ENCODE data around the gene CD79A. TPM values are rescaled to one million over a fixed set of nuclear protein-coding genes. Genes with fewer than 3 reads are reported as not detected.

CD79A gene
- total RNA-seq, 4 donors from 2014 or later, result 0.40 to 0.99 TPM; not detected in 2

GRCh38 chr19:41923045-41923788 lies 46.1 kb downstream of the CD79A start:
- no peak overlapping the region for H3K4me3 ChIP-seq
- WGBS, 2 donors (ENCODE audit: low coverage in 1 of 2), result 29 to 36% methylated on average over 1 to 2 of the region's 6 CpGs
- peaks cover 100% of the 10 kb centered on the region for H3K27me3 ChIP-seq
- peaks cover 0 to 8% (median 6%) of the 10 kb centered on the region in 3 donors for H3K4me1 ChIP-seq
- ATAC-seq, result no peak
- H3K9me3 ChIP-seq, result no peaks in the 10 kb centered on the region
- H3K27ac ChIP-seq, result no peak overlapping the region
- no peaks in the 10 kb centered on the region for H3K36me3 ChIP-seq
- TF ChIP-seq POLR2A (IDR thresholded peaks at IDR 0.05) (no peak), CTCF (IDR thresholded peaks at IDR 0.05) (no peak), POLR2AphosphoS5 (IDR thresholded peaks at IDR 0.05) (no peak), EP300 (IDR thresholded peaks at IDR 0.05) (no peak)

DNA sequence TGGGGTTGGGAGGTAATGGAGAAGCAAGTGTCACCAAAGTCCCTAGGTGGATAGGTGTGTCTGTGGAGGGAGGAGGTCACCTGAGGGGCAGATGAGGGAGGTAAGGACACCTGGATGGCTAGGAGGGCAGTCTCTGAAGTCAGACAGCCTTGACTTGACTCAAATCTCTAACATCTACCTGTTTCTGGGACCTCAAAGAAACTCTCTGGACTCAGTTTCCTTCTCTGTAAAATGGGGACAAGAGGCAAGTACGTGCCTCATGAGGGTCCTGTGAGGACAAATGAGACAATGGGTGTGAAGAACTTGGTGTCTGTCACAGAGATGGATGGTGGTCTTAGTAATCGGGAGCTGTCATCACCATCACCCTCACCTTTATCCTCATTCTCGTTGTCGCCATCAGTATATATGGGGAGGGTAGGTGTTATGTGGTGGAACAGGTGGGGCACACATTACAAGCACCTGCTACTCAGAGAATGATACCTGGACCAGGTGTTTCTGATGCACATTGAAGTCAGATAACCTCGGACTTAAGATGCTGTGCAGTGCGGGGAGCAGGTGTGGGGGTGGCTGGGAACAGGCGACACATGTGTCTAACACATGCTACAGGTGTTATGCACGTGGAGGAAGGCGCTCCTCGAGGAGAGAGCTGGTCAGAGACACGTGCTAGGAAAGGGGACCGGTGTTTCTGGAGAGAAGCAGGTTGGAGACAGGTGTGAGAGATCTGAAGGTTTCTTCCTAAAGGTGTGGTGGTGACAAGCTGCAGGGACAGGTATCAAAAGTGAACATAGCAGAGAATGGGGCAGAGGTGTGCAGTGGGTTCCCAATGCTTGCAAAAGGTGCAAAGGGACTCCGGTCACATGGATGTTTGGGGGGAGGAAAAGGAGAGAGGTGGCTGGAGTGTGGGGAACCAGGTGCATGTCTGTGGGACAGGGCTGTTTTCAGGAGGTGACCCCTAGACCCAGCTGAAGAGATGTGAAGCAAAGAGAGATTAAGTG lies 47.4 kb downstream of the CD79A start:
- 25 to 32% methylated on average over 12 of the region's 13 CpGs for whole genome bisulfite sequencing, 2 donors (ENCODE audit: low coverage in 1 of 2)
- H3K27me3 ChIP-seq, result peaks cover 100% of the 10 kb centered on the region
- no peak overlapping the region for H3K4me3 ChIP-seq
- H3K9me3 ChIP-seq, result no peaks in the 10 kb centered on the region
- ATAC-seq, result no peak
- no peak overlapping the region for H3K27ac ChIP-seq
- H3K36me3 ChIP-seq, result no peaks in the 10 kb centered on the region
- no peak for TF ChIP-seq POLR2A (IDR thresholded peaks at IDR 0.05)
- no peak for TF ChIP-seq POLR2AphosphoS5 (IDR thresholded peaks at IDR 0.05)
- TF ChIP-seq EP300 (IDR thresholded peaks at IDR 0.05), result no peak
- no peak for TF ChIP-seq CTCF (IDR thresholded peaks at IDR 0.05)
- peaks cover 0 to 20% (median 13%) of the 10 kb centered on the region in 3 donors for H3K4me1 ChIP-seq

GRCh38 chr19:41925208-41926003 lies 48.3 kb downstream of the CD79A start:
- Histone ChIP-seq H3K27ac (no peak overlapping the region), H3K9me3 (no peaks in the 10 kb centered on the region), H3K4me3 (no peak overlapping the region), H3K4me1 (peaks cover 0 to 20% (median 13%) of the 10 kb centered on the region in 3 donors), H3K36me3 (no peaks in the 10 kb centered on the region), H3K27me3 (peaks cover 100% of the 10 kb centered on the region)
- ATAC-seq, result no peak
- 27 to 41% methylated on average over 6 to 7 of the region's 7 CpGs for WGBS, 2 donors (ENCODE audit: low coverage in 1 of 2)
- no peak for TF ChIP-seq POLR2AphosphoS5 (IDR thresholded peaks at IDR 0.05)
- TF ChIP-seq EP300 (IDR thresholded peaks at IDR 0.05), result no peak
- no peak for TF ChIP-seq CTCF (IDR thresholded peaks at IDR 0.05)
- no peak for TF ChIP-seq POLR2A (IDR thresholded peaks at IDR 0.05)

DNA sequence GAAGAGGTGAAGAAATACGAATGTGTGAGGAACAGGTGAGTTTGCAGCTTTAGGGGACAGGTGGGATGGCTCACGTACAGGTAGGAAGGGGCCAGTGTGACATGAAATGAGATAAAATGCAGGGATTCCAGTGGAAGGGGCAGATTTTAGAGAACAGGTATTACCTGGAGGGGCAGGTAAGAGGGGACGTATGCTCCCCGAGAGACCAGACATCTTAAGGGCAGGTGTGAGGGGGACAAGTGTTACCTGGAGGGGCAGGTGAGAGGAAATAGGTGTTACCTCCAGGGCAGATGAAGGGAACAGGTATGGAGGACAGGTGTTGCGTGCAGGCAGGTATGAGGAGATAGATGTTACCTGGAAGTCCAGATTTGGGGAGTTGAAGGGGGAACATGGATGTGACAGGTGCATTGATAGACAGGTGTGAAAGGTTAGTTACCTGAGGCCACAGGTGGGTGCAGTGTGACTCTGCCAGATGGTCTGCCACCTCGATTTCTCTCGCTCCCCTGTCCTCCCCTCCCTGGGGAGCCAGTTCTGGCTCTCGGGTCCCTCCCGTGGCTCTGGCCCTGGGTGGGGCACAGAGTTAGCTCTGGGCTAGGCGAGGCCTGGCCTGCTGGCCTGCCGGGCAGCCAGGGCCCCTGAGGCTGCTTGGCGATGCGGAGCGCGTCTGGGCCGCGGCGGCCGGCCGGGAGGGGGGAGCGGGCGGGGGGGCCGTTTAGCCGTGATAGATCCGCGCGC lies 49.1 kb downstream of the CD79A start:
- no peak for ATAC-seq

More for the DNA sequence above, 49.1 kb downstream of the CD79A start:
- no peaks in the 10 kb centered on the region for H3K36me3 ChIP-seq
- TF ChIP-seq POLR2A (IDR thresholded peaks at IDR 0.05) (no peak), POLR2AphosphoS5 (IDR thresholded peaks at IDR 0.05) (no peak), EP300 (IDR thresholded peaks at IDR 0.05) (no peak), CTCF (IDR thresholded peaks at IDR 0.05) (no peak)
- H3K27ac ChIP-seq, result no peak overlapping the region
- H3K9me3 ChIP-seq, result no peaks in the 10 kb centered on the region
- H3K27me3 ChIP-seq, result peaks cover 100% of the 10 kb centered on the region
- peaks cover 0 to 20% (median 13%) of the 10 kb centered on the region in 3 donors for H3K4me1 ChIP-seq
- WGBS, 2 donors (ENCODE audit: low coverage in 1 of 2), result 19 to 29% methylated on average over 3 to 21 of the region's 27 CpGs
- H3K4me3 ChIP-seq, result no peak overlapping the region
